Middle frontal gyrus (tissue), 1 donor: ENCODE measurements around the gene SPOCK1.

Experiments
- DNase-seq: peaks from one replicate; pipeline ENCODE4 v3.0.0-alpha.2; 2015; ENCODE audit warnings: low spot score; ENCODE audit errors: extremely low spot score

Gene SPOCK1

GRCh38 chr5:137078171-137078665 is 420.9 kb downstream of the SPOCK1 start:
- peak; percentile 20 for DNase-seq

GRCh38 chr5:137075163-137075970 is 423.8 kb downstream of the SPOCK1 start:
- no peak for DNase-seq

GRCh38 chr5:137073189-137073588 is 425.9 kb downstream of the SPOCK1 start:
- no peak for DNase-seq

GRCh38 chr5:137072361-137073115 is 426.6 kb downstream of the SPOCK1 start:
- DNase-seq: no peak

- DNase-seq: no peak
Observed at GRCh38 chr5:137071931-137072330, 427.2 kb downstream of the SPOCK1 start.

GRCh38 chr5:137071526-137071925 is 427.6 kb downstream of the SPOCK1 start:
- DNase-seq: peak; percentile 8

GRCh38 chr5:137070521-137070920 is 428.6 kb downstream of the SPOCK1 start:
- DNase-seq: no peak

GRCh38 chr5:137069358-137069757 is 429.8 kb downstream of the SPOCK1 start:
- DNase-seq: no peak

- DNase-seq: no peak
Observed at GRCh38 chr5:137061382-137061781, 437.7 kb downstream of the SPOCK1 start.

GRCh38 chr5:137058089-137058488 is 441.0 kb downstream of the SPOCK1 start:
- no peak for DNase-seq

GRCh38 chr5:137056676-137057075 is 442.4 kb downstream of the SPOCK1 start:
- no peak for DNase-seq

GRCh38 chr5:137055271-137055872 is 443.8 kb downstream of the SPOCK1 start:
- DNase-seq: no peak

- no peak for DNase-seq
Observed at GRCh38 chr5:137054792-137055191, 444.3 kb downstream of the SPOCK1 start.

- DNase-seq: no peak
Observed at GRCh38 chr5:137054335-137054734, 444.8 kb downstream of the SPOCK1 start.

GRCh38 chr5:137051161-137051560 is 448.0 kb downstream of the SPOCK1 start:
- DNase-seq: no peak

GRCh38 chr5:137040641-137041340 is 458.3 kb downstream of the SPOCK1 start:
- DNase-seq: no peak

GRCh38 chr5:137040024-137040423 is 459.1 kb downstream of the SPOCK1 start:
- DNase-seq: no peak

- no peak for DNase-seq
Observed at GRCh38 chr5:137037848-137038247, 461.3 kb downstream of the SPOCK1 start.

GRCh38 chr5:137036640-137037039 is 462.5 kb downstream of the SPOCK1 start:
- DNase-seq: no peak

GRCh38 chr5:137035480-137035878 is 463.6 kb downstream of the SPOCK1 start:
- no peak for DNase-seq

GRCh38 chr5:137034764-137035479 is 464.2 kb downstream of the SPOCK1 start:
- no peak for DNase-seq
